ENCODE results near the gene CAP1. TPM values are rescaled to one million over a fixed set of nuclear protein-coding genes. Genes with fewer than 3 reads are reported as not detected.

CAP1 gene
- total and polyA plus RNA-seq, 2 of the 13 experiments (the other 11 are each of a cell fraction or from before 2014, with no cell fraction given): 174 to 195 TPM

- TF ChIP-seq, protein P1, sequence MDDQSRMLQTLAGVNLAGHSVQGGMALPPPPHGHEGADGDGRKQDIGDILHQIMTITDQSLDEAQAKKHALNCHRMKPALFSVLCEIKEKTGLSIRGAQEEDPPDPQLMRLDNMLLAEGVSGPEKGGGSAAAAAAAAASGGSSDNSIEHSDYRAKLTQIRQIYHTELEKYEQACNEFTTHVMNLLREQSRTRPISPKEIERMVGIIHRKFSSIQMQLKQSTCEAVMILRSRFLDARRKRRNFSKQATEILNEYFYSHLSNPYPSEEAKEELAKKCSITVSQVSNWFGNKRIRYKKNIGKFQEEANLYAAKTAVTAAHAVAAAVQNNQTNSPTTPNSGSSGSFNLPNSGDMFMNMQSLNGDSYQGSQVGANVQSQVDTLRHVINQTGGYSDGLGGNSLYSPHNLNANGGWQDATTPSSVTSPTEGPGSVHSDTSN (CRISPR knock-in tag; IDR thresholded peaks at IDR 0.05; ENCODE audit: borderline replicate concordance): no peak
- TF ChIP-seq RBM39 (IDR thresholded peaks at IDR 0.05; ENCODE audit: low read depth, low read length, poor library complexity, severe bottlenecking) (no peak), TCF7L2 (IDR thresholded peaks at IDR 0.05; ENCODE audit: low read depth, low read length) (no peak), YEATS2 (CRISPR knock-in tag; IDR thresholded peaks at IDR 0.05; ENCODE audit: borderline replicate concordance) (peak; percentile 76; the same call in 1 of the 2 replicates), NONO (IDR thresholded peaks at IDR 0.05) (no peak), NONO (CRISPR knock-in tag; conservative IDR thresholded peaks at IDR 0.05) (peak; percentile 35; the same call in 1 of the 2 replicates), FOXP4 (CRISPR knock-in tag; IDR thresholded peaks at IDR 0.05) (0 out of 2 replicates have a peak, but pooled peaks have one; percentile 8), HNF4G (IDR thresholded peaks at IDR 0.05; ENCODE audit: borderline replicate concordance, low read depth, low read length) (no peak), HNF4G (CRISPR knock-in tag; IDR thresholded peaks at IDR 0.05; ENCODE audit: borderline replicate concordance, low read depth) (0 out of 2 replicates have a peak, but pooled peaks have one; percentile 55), ETV5 (CRISPR knock-in tag; IDR thresholded peaks at IDR 0.05; ENCODE audit: borderline replicate concordance) (peak; percentile 95), FUBP1 (CRISPR knock-in tag; IDR thresholded peaks at IDR 0.05; ENCODE audit: borderline replicate concordance) (no peak), ZNF317 (CRISPR knock-in tag; IDR thresholded peaks at IDR 0.05) (peak; percentile 56), ZNF737 (CRISPR knock-in tag; IDR thresholded peaks at IDR 0.05; ENCODE audit: borderline replicate concordance) (no peak), RXRA (CRISPR knock-in tag; IDR thresholded peaks at IDR 0.05) (peak; percentile 22; the same call in 1 of the 2 replicates), SMYD3 (CRISPR knock-in tag; IDR thresholded peaks at IDR 0.05) (no peak), STAG1 (CRISPR knock-in tag; IDR thresholded peaks at IDR 0.05) (no peak), HOXA5 (CRISPR knock-in tag; IDR thresholded peaks at IDR 0.05) (no peak)
- TF ChIP-seq, protein P2, sequence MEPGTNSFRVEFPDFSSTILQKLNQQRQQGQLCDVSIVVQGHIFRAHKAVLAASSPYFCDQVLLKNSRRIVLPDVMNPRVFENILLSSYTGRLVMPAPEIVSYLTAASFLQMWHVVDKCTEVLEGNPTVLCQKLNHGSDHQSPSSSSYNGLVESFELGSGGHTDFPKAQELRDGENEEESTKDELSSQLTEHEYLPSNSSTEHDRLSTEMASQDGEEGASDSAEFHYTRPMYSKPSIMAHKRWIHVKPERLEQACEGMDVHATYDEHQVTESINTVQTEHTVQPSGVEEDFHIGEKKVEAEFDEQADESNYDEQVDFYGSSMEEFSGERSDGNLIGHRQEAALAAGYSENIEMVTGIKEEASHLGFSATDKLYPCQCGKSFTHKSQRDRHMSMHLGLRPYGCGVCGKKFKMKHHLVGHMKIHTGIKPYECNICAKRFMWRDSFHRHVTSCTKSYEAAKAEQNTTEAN (CRISPR knock-in tag; conservative IDR thresholded peaks at IDR 0.05): no peak
- TF ChIP-seq, protein P3, sequence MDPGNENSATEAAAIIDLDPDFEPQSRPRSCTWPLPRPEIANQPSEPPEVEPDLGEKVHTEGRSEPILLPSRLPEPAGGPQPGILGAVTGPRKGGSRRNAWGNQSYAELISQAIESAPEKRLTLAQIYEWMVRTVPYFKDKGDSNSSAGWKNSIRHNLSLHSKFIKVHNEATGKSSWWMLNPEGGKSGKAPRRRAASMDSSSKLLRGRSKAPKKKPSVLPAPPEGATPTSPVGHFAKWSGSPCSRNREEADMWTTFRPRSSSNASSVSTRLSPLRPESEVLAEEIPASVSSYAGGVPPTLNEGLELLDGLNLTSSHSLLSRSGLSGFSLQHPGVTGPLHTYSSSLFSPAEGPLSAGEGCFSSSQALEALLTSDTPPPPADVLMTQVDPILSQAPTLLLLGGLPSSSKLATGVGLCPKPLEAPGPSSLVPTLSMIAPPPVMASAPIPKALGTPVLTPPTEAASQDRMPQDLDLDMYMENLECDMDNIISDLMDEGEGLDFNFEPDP (CRISPR knock-in tag; conservative IDR thresholded peaks at IDR 0.05): 0 out of 2 replicates have a peak, but pooled peaks have one; percentile 68
Observed at GRCh38 chr1:40040511-40041465, at the start of gene CAP1 (continued).
